Osteoblast (primary cell): ENCODE results near the gene VSTM2L. TPM values are rescaled to one million over a fixed set of nuclear protein-coding genes. Genes with fewer than 3 reads are reported as not detected.
A peak's percentile ranks its signal among the peaks of the same experiment; 100 is the strongest.

Experiments used
- DNase-seq: peaks from one replicate; pipeline ENCODE4 v3.0.0; 2011; ENCODE audit warnings: low spot score, mixed read lengths; ENCODE audit not compliant: insufficient read length; ENCODE audit errors: missing footprints
- H2AFZ ChIP-seq: 2 replicates; pipeline ENCODE4 v1.6.0; 2011; ENCODE audit warnings: mild to moderate bottlenecking, low read length
- H3K27ac ChIP-seq: 2 replicates; pipeline ENCODE4 v1.5.1; 2011; ENCODE audit warnings: mild to moderate bottlenecking, low read depth, low read length, moderate library complexity
- H3K27me3 ChIP-seq: 2 replicates; pipeline ENCODE4 v1.6.0; 2012; ENCODE audit warnings: mild to moderate bottlenecking, control low read depth, inconsistent platforms, low read length, moderate library complexity; ENCODE audit not compliant: insufficient read depth
- H3K36me3 ChIP-seq: 2 replicates; pipeline ENCODE4 v1.5.1; 2011; ENCODE audit warnings: mild to moderate bottlenecking, low read length, control low read depth, moderate library complexity; ENCODE audit not compliant: insufficient read depth
- H3K4me1 ChIP-seq: 2 replicates; pipeline ENCODE4 v1.5.1; 2011; ENCODE audit warnings: mild to moderate bottlenecking, low read length, control low read depth, moderate library complexity; ENCODE audit not compliant: insufficient read depth
- H3K4me2 ChIP-seq: 2 replicates; pipeline ENCODE4 v1.6.0; 2011; ENCODE audit warnings: mild to moderate bottlenecking, low read length; ENCODE audit not compliant: insufficient read depth
- H3K4me3 ChIP-seq: fragments of 200-600 bp; sonication (generic); 3 replicates; pipeline ENCODE4 v1.5.1; 2012; ENCODE audit warnings: mild to moderate bottlenecking, low read length, inconsistent platforms; ENCODE audit not compliant: insufficient read depth
- H3K79me2 ChIP-seq: 2 replicates; pipeline ENCODE4 v1.6.0; 2012; ENCODE audit warnings: mild to moderate bottlenecking, low read length, control low read depth, inconsistent platforms; ENCODE audit not compliant: insufficient read depth
- H3K9me3 ChIP-seq: 2 replicates; pipeline ENCODE4 v1.5.1; 2011; ENCODE audit warnings: low read depth, low read length, control low read depth
- H4K20me1 ChIP-seq: 2 replicates; pipeline ENCODE4 v1.6.0; 2012; ENCODE audit warnings: mild to moderate bottlenecking, low read length, control low read depth; ENCODE audit not compliant: insufficient read depth
- CTCF ChIP-seq: IDR thresholded peaks from 2 replicates; pipeline ENCODE4 v1.5.1; 2011; ENCODE audit warnings: mild to moderate bottlenecking, low read depth, low read length, moderate library complexity; ENCODE audit errors: extremely low read depth
- total RNA-seq: library from RNA; depleted of rRNA; stranded (reverse); fragments of >200 nt; gene quantifications from 2 replicates; pipeline ENCODE4 v1.2.3, GENCODE V29; 2012

The VSTM2L gene
- total RNA-seq, 1 donor: 2.5 TPM

- TF ChIP-seq CTCF: no peak
- Histone ChIP-seq H3K27me3 (peaks cover 31% of the 10 kb centered on the region), H3K4me2 (no peak overlapping the region), H4K20me1 (peaks cover 5% of the 10 kb centered on the region), H2AFZ (no peak overlapping the region), H3K36me3 (no peaks in the 10 kb centered on the region), H3K9me3 (no peaks in the 10 kb centered on the region), H3K79me2 (no peaks in the 10 kb centered on the region), H3K4me1 (peaks cover 10% of the 10 kb centered on the region), H3K4me3 (no peak overlapping the region), H3K27ac (no peak overlapping the region)
- no peak for DNase-seq
Observed at GRCh38 chr20:37899105-37900045, 3.6 kb upstream of the VSTM2L start.

- no peak overlapping the region for H3K4me2 ChIP-seq
- no peak for TF ChIP-seq CTCF
- peaks cover 39% of the 10 kb centered on the region for H3K27me3 ChIP-seq
- H3K4me3 ChIP-seq: no peak overlapping the region
- no peak overlapping the region for H2AFZ ChIP-seq
- no peaks in the 10 kb centered on the region for H3K36me3 ChIP-seq
- no peak overlapping the region for H3K27ac ChIP-seq
- H3K9me3 ChIP-seq: no peaks in the 10 kb centered on the region
- peaks cover 10% of the 10 kb centered on the region for H3K4me1 ChIP-seq
- no peaks in the 10 kb centered on the region for H3K79me2 ChIP-seq
- DNase-seq: peak; percentile 92
- peaks cover 5% of the 10 kb centered on the region for H4K20me1 ChIP-seq
Observed at GRCh38 chr20:37901240-37901639, 1.7 kb upstream of the VSTM2L start.

GRCh38 chr20:37901654-37902503, 1.0 kb upstream of the VSTM2L start:
- no peak overlapping the region for H2AFZ ChIP-seq
- peak; percentile 51 for TF ChIP-seq CTCF
- no peaks in the 10 kb centered on the region for H3K9me3 ChIP-seq
- H3K4me1 ChIP-seq: peaks cover 10% of the 10 kb centered on the region
- no peaks in the 10 kb centered on the region for H3K79me2 ChIP-seq
- peaks cover 9% of the 10 kb centered on the region for H4K20me1 ChIP-seq
- H3K36me3 ChIP-seq: no peaks in the 10 kb centered on the region
- peak overlapping the region; percentile 72 for H3K4me2 ChIP-seq
- DNase-seq: peak; percentile 96
- H3K27me3 ChIP-seq: peaks cover 43% of the 10 kb centered on the region
- H3K4me3 ChIP-seq: peak overlapping the region; percentile 65
- H3K27ac ChIP-seq: no peak overlapping the region
